ENCODE results near the gene EXD3. TPM values are rescaled to one million over a fixed set of nuclear protein-coding genes. Genes with fewer than 3 reads are reported as not detected.
"Not testable (repeated sequence)": the region's sequence is repeated elsewhere in the genome, so short reads cannot be mapped to it uniquely, and the experiment has no call there.

The EXD3 gene
- total RNA-seq, 1 donor from 2014 or later, result 19.9 TPM

- TF ChIP-seq CTCF (IDR thresholded peaks at IDR 0.05; ENCODE audit: unreplicated experiment), result no peak
- no peaks in the 10 kb centered on the region for H3K9me3 Mint-ChIP-seq (ENCODE audit: unreplicated experiment)
- no peaks in the 10 kb centered on the region for H3K4me1 Mint-ChIP-seq (ENCODE audit: unreplicated experiment)
- H3K27me3 Mint-ChIP-seq (ENCODE audit: unreplicated experiment), result peaks cover 5% of the 10 kb centered on the region
- peaks cover 23% of the 10 kb centered on the region for H3K36me3 Mint-ChIP-seq (ENCODE audit: low read depth, unreplicated experiment)
- no peak overlapping the region for H3K4me3 Mint-ChIP-seq (ENCODE audit: unreplicated experiment)
- no peak for DNase-seq (ENCODE audit: low spot score)
- H3K27ac Mint-ChIP-seq (ENCODE audit: unreplicated experiment), result no peak overlapping the region
Measured at GRCh38 chr9:137265496-137266161, 157.3 kb downstream of the EXD3 start.

- Mint-ChIP-seq H3K4me1 (ENCODE audit: unreplicated experiment) (no peaks in the 10 kb centered on the region), H3K27ac (ENCODE audit: unreplicated experiment) (no peak overlapping the region), H3K27me3 (ENCODE audit: unreplicated experiment) (peaks cover 5% of the 10 kb centered on the region), H3K9me3 (ENCODE audit: unreplicated experiment) (no peaks in the 10 kb centered on the region), H3K4me3 (ENCODE audit: unreplicated experiment) (no peak overlapping the region), H3K36me3 (ENCODE audit: low read depth, unreplicated experiment) (peaks cover 13% of the 10 kb centered on the region)
- no peak for DNase-seq (ENCODE audit: low spot score)
- no peak for TF ChIP-seq CTCF (IDR thresholded peaks at IDR 0.05; ENCODE audit: unreplicated experiment)
Measured at GRCh38 chr9:137264067-137264466, 158.9 kb downstream of the EXD3 start.

- H3K4me1 Mint-ChIP-seq (ENCODE audit: unreplicated experiment), result no peaks in the 10 kb centered on the region
- peaks cover 5% of the 10 kb centered on the region for H3K27me3 Mint-ChIP-seq (ENCODE audit: unreplicated experiment)
- H3K27ac Mint-ChIP-seq (ENCODE audit: unreplicated experiment), result no peak overlapping the region
- no peak overlapping the region for H3K4me3 Mint-ChIP-seq (ENCODE audit: unreplicated experiment)
- H3K9me3 Mint-ChIP-seq (ENCODE audit: unreplicated experiment), result no peaks in the 10 kb centered on the region
- DNase-seq (ENCODE audit: low spot score), result no peak
- peaks cover 9% of the 10 kb centered on the region for H3K36me3 Mint-ChIP-seq (ENCODE audit: low read depth, unreplicated experiment)
- TF ChIP-seq CTCF (IDR thresholded peaks at IDR 0.05; ENCODE audit: unreplicated experiment), result no peak
Measured at GRCh38 chr9:137263506-137263905, 159.5 kb downstream of the EXD3 start.

GRCh38 chr9:137262909-137263285 is 160.1 kb downstream of the EXD3 start:
- Mint-ChIP-seq H3K27me3 (ENCODE audit: unreplicated experiment) (peaks cover 2% of the 10 kb centered on the region), H3K9me3 (ENCODE audit: unreplicated experiment) (no peaks in the 10 kb centered on the region), H3K4me1 (ENCODE audit: unreplicated experiment) (no peaks in the 10 kb centered on the region), H3K36me3 (ENCODE audit: low read depth, unreplicated experiment) (peaks cover 4% of the 10 kb centered on the region), H3K27ac (ENCODE audit: unreplicated experiment) (no peak overlapping the region), H3K4me3 (ENCODE audit: unreplicated experiment) (no peak overlapping the region)
- DNase-seq (ENCODE audit: low spot score), result no peak
- TF ChIP-seq CTCF (IDR thresholded peaks at IDR 0.05; ENCODE audit: unreplicated experiment), result no peak

- TF ChIP-seq CTCF (IDR thresholded peaks at IDR 0.05; ENCODE audit: unreplicated experiment), result peak; percentile 54
- not testable (repeated sequence) for H3K27me3 Mint-ChIP-seq (ENCODE audit: unreplicated experiment); H3K27ac Mint-ChIP-seq (ENCODE audit: unreplicated experiment); H3K36me3 Mint-ChIP-seq (ENCODE audit: low read depth, unreplicated experiment); H3K9me3 Mint-ChIP-seq (ENCODE audit: unreplicated experiment); H3K4me1 Mint-ChIP-seq (ENCODE audit: unreplicated experiment); DNase-seq (ENCODE audit: low spot score); H3K4me3 Mint-ChIP-seq (ENCODE audit: unreplicated experiment)
Measured at GRCh38 chr9:137262173-137262908, 160.6 kb downstream of the EXD3 start.

Data from endothelial cell (in vitro differentiated cells).